ENCODE results near the gene TTC36. TPM values are rescaled to one million over a fixed set of nuclear protein-coding genes. Genes with fewer than 3 reads are reported as not detected.

The TTC36 gene, protein sequence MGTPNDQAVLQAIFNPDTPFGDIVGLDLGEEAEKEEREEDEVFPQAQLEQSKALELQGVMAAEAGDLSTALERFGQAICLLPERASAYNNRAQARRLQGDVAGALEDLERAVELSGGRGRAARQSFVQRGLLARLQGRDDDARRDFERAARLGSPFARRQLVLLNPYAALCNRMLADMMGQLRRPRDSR
- total RNA-seq (2022; extraction: Qiagen RNA extraction; ENCODE audit: low read depth) = not detected in 5 replicates

GRCh38 chr11:118527109-118527508, at the start of gene TTC36:
TSS of gene TTC36 (plus strand) at chr11:118527474. CDS start at chr11:118527495, 21 bp downstream.

DNA sequence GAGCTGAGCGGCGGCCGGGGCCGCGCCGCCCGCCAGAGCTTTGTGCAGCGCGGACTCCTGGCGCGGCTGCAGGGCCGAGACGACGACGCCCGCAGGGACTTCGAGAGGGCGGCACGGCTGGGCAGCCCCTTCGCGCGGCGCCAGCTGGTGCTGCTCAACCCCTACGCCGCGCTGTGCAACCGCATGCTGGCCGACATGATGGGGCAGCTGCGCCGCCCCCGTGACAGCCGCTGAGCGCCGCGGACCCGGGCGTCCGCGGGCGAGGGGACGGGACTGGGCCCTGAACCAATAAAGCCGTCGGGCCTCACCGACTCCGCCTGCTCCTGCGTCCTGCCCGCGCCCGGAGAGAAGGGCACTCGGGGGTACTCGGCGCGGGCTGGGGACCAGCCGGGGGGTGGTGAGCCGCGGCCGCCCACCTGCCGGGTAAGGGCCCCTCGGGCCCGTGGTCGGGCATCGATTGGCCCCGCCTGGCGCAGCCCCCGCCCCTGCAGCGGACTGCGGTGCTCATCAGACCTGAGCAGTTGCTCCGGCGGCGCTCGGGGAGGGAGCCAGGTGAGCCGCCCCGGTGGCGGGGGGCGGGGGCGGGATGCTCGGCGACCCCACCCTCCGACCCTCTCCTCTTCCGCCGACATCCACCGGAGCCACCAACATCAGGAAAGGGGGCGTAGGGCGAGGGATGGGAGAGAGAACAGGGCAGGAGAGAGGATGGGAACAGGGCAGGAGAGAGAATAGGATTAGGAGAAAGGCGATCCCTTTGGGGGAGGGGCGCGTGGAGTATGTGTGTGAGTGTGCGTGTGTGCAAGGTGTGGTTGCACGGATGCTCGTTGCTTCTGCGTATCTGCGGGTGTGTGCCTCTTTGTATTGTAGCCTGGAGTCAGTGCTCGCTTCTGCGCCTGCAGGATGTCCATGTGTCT, 3.7 kb downstream of the TTC36 start, which contains the start of gene TMEM25:
Gene TMEM25 (plus strand): TSS at position 510 of the 914 bp plus-strand sequence. CDS start 610 bp downstream, outside the sequence.

DNA sequence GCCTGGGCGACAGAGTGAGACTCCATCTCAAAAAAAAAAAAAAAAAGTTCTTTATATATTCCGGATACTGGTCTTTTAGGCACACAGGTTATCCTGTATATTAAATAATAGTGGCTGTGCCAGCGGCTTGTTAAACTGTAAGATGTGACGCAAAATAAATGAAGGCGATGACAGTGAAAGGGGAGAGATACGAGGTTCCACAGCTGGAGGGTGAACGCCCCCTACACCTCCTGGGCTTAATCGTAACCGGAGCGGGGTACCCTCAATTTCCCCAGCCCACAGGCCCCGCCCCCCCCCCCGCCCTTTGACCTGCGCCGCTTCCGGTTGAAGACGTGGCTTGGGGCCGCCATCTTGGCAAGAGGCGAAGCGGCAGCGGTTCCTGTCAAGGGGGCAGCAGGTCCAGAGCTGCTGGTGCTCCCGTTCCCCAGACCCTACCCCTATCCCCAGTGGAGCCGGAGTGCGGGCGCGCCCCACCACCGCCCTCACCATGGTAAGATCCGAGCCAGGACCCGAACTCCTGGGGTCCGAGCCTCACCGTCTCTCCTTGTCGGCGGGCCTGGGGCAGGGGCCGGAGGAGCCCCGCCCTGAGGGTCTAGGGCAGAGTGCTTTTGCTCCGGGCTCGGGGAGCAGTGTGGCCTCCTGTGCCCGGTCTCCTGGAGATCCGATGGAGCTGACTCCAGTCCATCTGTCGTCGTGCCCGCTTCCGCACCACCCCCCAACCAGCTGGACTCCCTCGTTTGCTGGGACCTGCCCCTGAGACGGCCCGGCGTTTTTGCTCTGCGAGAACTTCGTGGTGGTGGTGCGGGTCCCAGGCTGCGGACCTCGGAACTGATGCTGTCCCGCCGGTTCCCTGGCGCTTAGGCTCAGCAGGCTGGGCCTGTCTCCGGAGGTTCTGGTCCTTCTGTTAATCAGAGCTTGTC, 45.0 kb downstream of the TTC36 start, which contains the start of gene ARCN1:
Gene ARCN1 (plus strand): TSS at position 349 of the 920 bp plus-strand sequence. CDS start 139 bp downstream, at position 488.

Other genes starting within 250 kb of the TTC36 start
- gene CD3E, start 222.7 kb upstream of the TTC36 start, total RNA-seq (2022; extraction: Qiagen RNA extraction; ENCODE audit: low read depth) = not detected in 5 replicates
- gene CD3D, start 184.8 kb upstream of the TTC36 start, total RNA-seq (2022; extraction: Qiagen RNA extraction; ENCODE audit: low read depth) = not detected in 5 replicates
- gene CD3G, start 183.1 kb upstream of the TTC36 start, total RNA-seq (2022; extraction: Qiagen RNA extraction; ENCODE audit: low read depth) = not detected in 5 replicates
- gene UBE4A, start 167.9 kb upstream of the TTC36 start, total RNA-seq (2022; extraction: Qiagen RNA extraction; ENCODE audit: low read depth) = 10.4 to 12.7 TPM (median 12.0 TPM) in 5 replicates
- 156 to 194 TPM (median 189 TPM) in 5 replicates for gene ATP5MG, start 125.9 kb upstream of the TTC36 start, total RNA-seq (2022; extraction: Qiagen RNA extraction; ENCODE audit: low read depth)
- 12.5 to 16.8 TPM (median 15.2 TPM) in 5 replicates for gene KMT2A, start 91.0 kb upstream of the TTC36 start, total RNA-seq (2022; extraction: Qiagen RNA extraction; ENCODE audit: low read depth)
- gene TMEM25, start 3.7 kb downstream of the TTC36 start, total RNA-seq (2022; extraction: Qiagen RNA extraction; ENCODE audit: low read depth) = 0.20 to 0.56 TPM (median 0.45 TPM) in 5 replicates
- gene IFT46, start 38.5 kb downstream of the TTC36 start, total RNA-seq (2022; extraction: Qiagen RNA extraction; ENCODE audit: low read depth) = 15.8 to 17.2 TPM (median 16.5 TPM) in 5 replicates
- 93.8 to 106 TPM (median 99.1 TPM) in 5 replicates for gene ARCN1, start 44.9 kb downstream of the TTC36 start, total RNA-seq (2022; extraction: Qiagen RNA extraction; ENCODE audit: low read depth)
- 10.4 to 13.6 TPM (median 10.6 TPM) in 5 replicates for gene PHLDB1, start 80.1 kb downstream of the TTC36 start, total RNA-seq (2022; extraction: Qiagen RNA extraction; ENCODE audit: low read depth)
- 0.05 TPM in 1 of 5 replicates, not detected in the others for gene TREH, start 152.2 kb downstream of the TTC36 start, total RNA-seq (2022; extraction: Qiagen RNA extraction; ENCODE audit: low read depth)